GM12878 (cell line): ENCODE results near the gene ETF1. TPM values are rescaled to one million over a fixed set of nuclear protein-coding genes. Genes with fewer than 3 reads are reported as not detected.

Experiments
- ATAC-seq: fragments of 200-7000 bp; cut with Tn5 transposase; 3 replicates; pipeline ENCODE4 v1.9.1; 2020; ENCODE audit warnings: mild to moderate bottlenecking, moderate library complexity
- BruUV-seq: library from RNA; stranded (reverse); fragments of 400-500 nt; replicated peaks from 2 replicates; lab custom pipeline; 2021; lab: Mats Ljungman, UMichigan
- CTCF ChIA-PET: fragments of 300-600 bp; sonication (Branson Sonifier 250); formaldehyde crosslinking; extraction: SDS; loops from one replicate; lab custom pipeline; 2021; ENCODE audit warnings: inconsistent platforms; lab: Yijun Ruan, JAX
- POLR2A ChIA-PET: fragments of 350-600 bp; formaldehyde crosslinking; extraction: SDS; loops from one replicate; lab custom pipeline; 2021; ENCODE audit warnings: inconsistent platforms; lab: Charles Lee
- RAD21 ChIA-PET: fragments of 300-600 bp; sonication (Branson Sonifier 250); formaldehyde crosslinking; loops from one replicate; lab custom pipeline; 2023; ENCODE audit warnings: antibody characterized with exemption; ENCODE audit not compliant: unreplicated experiment; lab: Charles Lee
- SMC1A ChIA-PET: fragments of 300-600 bp; sonication (Branson Sonifier 250); formaldehyde crosslinking; loops from one replicate; lab custom pipeline; 2023; ENCODE audit not compliant: unreplicated experiment, uncharacterized antibody; lab: Charles Lee
- DNase-seq: peaks from one replicate; pipeline ENCODE4 v3.0.0-alpha.2; 2011; ENCODE audit warnings: low read depth, low spot score
- FAIRE-seq: peaks from 3 replicates; lab custom pipeline; 2011; peaks lifted over from hg19 to GRCh38; lab: Jason Lieb, UNC
- H2AFZ ChIP-seq: 2 replicates; pipeline ENCODE4 v1.6.0; 2011; ENCODE audit warnings: low read depth, low read length, control low read depth; ENCODE audit not compliant: control insufficient read depth
- H3K27ac ChIP-seq: 2 replicates; pipeline ENCODE4 v1.5.1; 2011; ENCODE audit warnings: control low read depth; ENCODE audit not compliant: control insufficient read depth, insufficient read depth
- H3K27me3 ChIP-seq, 2 experiments: replicated peaks in 1 of 2; 2 replicates each; pipeline versions ENCODE4 v1.6.0 to v1.6.1; 2011; ENCODE audit warnings: low read length in 1 of 2; ENCODE audit not compliant: control insufficient read depth in 2 of 2, insufficient read depth in 2 of 2
- H3K36me3 ChIP-seq, 2 experiments: 2 replicates each; pipeline ENCODE4 v1.5.1; 2011; ENCODE audit warnings: low read length in 1 of 2; ENCODE audit not compliant: control insufficient read depth in 2 of 2, insufficient read depth in 2 of 2
- H3K4me1 ChIP-seq: 2 replicates; pipeline ENCODE4 v1.6.1; 2011; ENCODE audit warnings: mild to moderate bottlenecking, low read length, moderate library complexity, mixed read lengths; ENCODE audit not compliant: control insufficient read depth, insufficient read depth
- H3K4me2 ChIP-seq: 2 replicates; pipeline ENCODE4 v1.6.0; 2011; ENCODE audit warnings: control low read depth; ENCODE audit not compliant: control insufficient read depth, insufficient read depth
- H3K4me3 ChIP-seq: fragments of 200-600 bp; sonication (generic); 2 replicates; pipeline ENCODE4 v1.5.1; 2016
- H3K79me2 ChIP-seq: 2 replicates; pipeline ENCODE4 v1.6.0; 2011; ENCODE audit warnings: low read length; ENCODE audit not compliant: control insufficient read depth, insufficient read depth
- H3K9ac ChIP-seq: 2 replicates; pipeline ENCODE4 v1.8.0; 2011; ENCODE audit warnings: low read length, control low read depth, mixed read lengths; ENCODE audit not compliant: control insufficient read depth, insufficient read depth
- H3K9me3 ChIP-seq: replicated peaks from 3 replicates; pipeline ENCODE4 v1.5.1; 2011; ENCODE audit warnings: mild to moderate bottlenecking, low read length; ENCODE audit not compliant: control insufficient read depth, insufficient read depth
- H4K20me1 ChIP-seq: 2 replicates; pipeline ENCODE4 v1.6.0; 2011; ENCODE audit not compliant: control insufficient read depth, insufficient read depth
- POLR2AphosphoS5 ChIP-seq: IDR thresholded peaks from 2 replicates; pipeline ENCODE4 v1.6.1; 2011; ENCODE audit warnings: mild to moderate bottlenecking, low read length, inconsistent platforms
- WGBS: methylation state at CpG from one replicate; pipeline ENCODE4 v1.1.6; 2016; ENCODE audit warnings: low lambda C conversion rate; ENCODE audit not compliant: insufficient replicate concordance, insufficient coverage; ENCODE audit errors: missing lambda C conversion rate; 5-methylcytosine and 5-hydroxymethylcytosine counted together
- in situ Hi-C: fragments of 300-500 bp; cut with MboI; formaldehyde crosslinking; loops from 9 replicates; pipeline ENCODE4 v1.14.3; 2018; ENCODE audit warnings: mixed read lengths
- intact Hi-C: fragments of 100-400 bp; cut with micrococcal nuclease; formaldehyde crosslinking; loops from one replicate; pipeline ENCODE4 v1.14.2; 2022; ENCODE audit not compliant: unreplicated experiment
- polyA plus RNA-seq, 11 experiments: library from polyadenylated mRNA; depleted of rRNA in 4 of 11; unstranded in 6 of 11; stranded (reverse) in 5 of 11; fragments of >200 nt; fragmentation: Nextera tagmentation in 4 of 11; fragmentation: Illumina TruSeq in 1 of 11; extraction: Ambion mirVana in 4 of 11; extraction: Trizol in 1 of 11; gene quantifications; 1 replicate in 1 of 11; 2 replicates in 10 of 11; pipeline versions ENCODE4 v1.2.1 to v1.2.3, GENCODE V29; 2011 to 2016; ENCODE audit warnings: inconsistent platforms in 2 of 11, missing spikeins in 2 of 11, low read depth in 1 of 11
- total RNA-seq, 4 experiments: library from RNA; depleted of rRNA in 3 of 4; stranded (reverse); fragments of >200 nt in 3 of 4; fragmentation: Illumina TruSeq in 1 of 4; extraction: Trizol in 1 of 4; gene quantifications; 2 replicates each; pipeline versions ENCODE4 v1.2.1 to v1.2.3, GENCODE V29; 2013 to 2021
- TF ChIP-seq, protein P1 (sequence below): fragments of 450-650 bp; IDR thresholded peaks from 2 replicates; pipeline ENCODE4 v1.6.1; 2018; ENCODE audit warnings: borderline replicate concordance, mild to moderate bottlenecking; ENCODE audit not compliant: partially characterized antibody
- TF ChIP-seq, protein P2 (sequence below), 3 experiments: IDR thresholded peaks in 2 of 3; conservative IDR thresholded peaks in 1 of 3; 2 replicates each; pipeline ENCODE4 v1.5.1; 2011; ENCODE audit warnings: low read depth in 3 of 3, low read length in 3 of 3, mild to moderate bottlenecking in 3 of 3, control low read depth in 2 of 3, moderate library complexity in 2 of 3, inconsistent platforms in 1 of 3, mixed read lengths in 1 of 3; ENCODE audit not compliant: control insufficient read depth in 2 of 3, insufficient read depth in 1 of 3; ENCODE audit errors: extremely low read depth in 1 of 3

The ETF1 gene
- total and polyA plus RNA-seq, 10 of the 15 experiments (the other 5 are each of a cell fraction or from before 2014, with no cell fraction given) = 29.8 to 145 (median 108) TPM

DNA sequence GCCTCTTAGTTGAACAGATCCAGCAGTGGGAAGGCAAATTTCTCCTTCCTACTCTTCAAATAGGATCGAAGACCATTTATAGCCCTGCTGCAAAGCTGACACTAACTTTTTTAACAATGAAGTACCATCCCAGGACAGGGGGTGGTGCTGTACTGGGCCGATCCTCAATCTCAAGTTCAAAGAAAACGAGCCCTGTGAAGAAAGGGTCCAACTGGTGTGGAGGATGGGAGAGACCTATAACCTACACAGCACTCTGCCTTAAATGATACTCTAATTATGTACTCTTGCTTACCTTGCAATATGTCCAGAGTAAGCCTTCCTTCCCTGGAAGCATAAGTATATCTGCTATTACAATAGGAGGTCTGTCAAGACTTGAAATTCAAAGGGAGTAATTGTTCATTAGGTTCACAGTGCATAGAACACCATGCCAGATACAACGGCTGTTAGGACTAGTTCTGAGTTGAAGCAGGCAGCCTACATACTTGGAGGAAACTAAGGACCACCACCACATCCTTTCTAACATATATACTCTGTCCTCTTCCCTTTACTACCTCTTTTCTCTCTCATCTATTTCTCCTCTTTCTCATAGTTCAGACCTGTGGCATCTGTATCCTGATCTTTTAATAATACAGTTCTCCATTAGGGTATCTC lies 6.2 kb downstream of the ETF1 start:
- no peak for DNase-seq
- in situ Hi-C loops (no loop called here), intact Hi-C loops (no loop called here)
- Histone ChIP-seq H3K4me3 (no peak overlapping the region), H3K79me2 (peaks cover 82% of the 10 kb centered on the region), H3K27ac (no peak overlapping the region), H3K27me3 (no peaks in the 10 kb centered on the region), H3K9ac (no peak overlapping the region), H3K9me3 (no peaks in the 10 kb centered on the region), H3K4me2 (no peak overlapping the region), H3K36me3 (peaks cover 1 to 4% of the 10 kb centered on the region in 2 experiments; a peak in 3 of 4 replicates), H3K4me1 (peaks cover 15% of the 10 kb centered on the region), H4K20me1 (no peaks in the 10 kb centered on the region), H2AFZ (no peak overlapping the region)
- ChIA-PET CTCF (interaction anchor here (0.6 to 2.1 kb wide), 4 partner anchors 10 to 87 kb away, joined by 3 to 6 read pairs (median 4); no protein-coding TSS in a partner anchor), SMC1A (interaction anchor here (0.6 kb wide), 2 partner anchors 44 to 96 kb away, joined by 3 read pairs; no protein-coding TSS in a partner anchor), POLR2A (no interaction called here), RAD21 (no interaction called here)
- FAIRE-seq = no peak
- peak; percentile 51; the same call in 1 of the 2 replicates for TF ChIP-seq POLR2AphosphoS5
- TF ChIP-seq, protein P1, sequence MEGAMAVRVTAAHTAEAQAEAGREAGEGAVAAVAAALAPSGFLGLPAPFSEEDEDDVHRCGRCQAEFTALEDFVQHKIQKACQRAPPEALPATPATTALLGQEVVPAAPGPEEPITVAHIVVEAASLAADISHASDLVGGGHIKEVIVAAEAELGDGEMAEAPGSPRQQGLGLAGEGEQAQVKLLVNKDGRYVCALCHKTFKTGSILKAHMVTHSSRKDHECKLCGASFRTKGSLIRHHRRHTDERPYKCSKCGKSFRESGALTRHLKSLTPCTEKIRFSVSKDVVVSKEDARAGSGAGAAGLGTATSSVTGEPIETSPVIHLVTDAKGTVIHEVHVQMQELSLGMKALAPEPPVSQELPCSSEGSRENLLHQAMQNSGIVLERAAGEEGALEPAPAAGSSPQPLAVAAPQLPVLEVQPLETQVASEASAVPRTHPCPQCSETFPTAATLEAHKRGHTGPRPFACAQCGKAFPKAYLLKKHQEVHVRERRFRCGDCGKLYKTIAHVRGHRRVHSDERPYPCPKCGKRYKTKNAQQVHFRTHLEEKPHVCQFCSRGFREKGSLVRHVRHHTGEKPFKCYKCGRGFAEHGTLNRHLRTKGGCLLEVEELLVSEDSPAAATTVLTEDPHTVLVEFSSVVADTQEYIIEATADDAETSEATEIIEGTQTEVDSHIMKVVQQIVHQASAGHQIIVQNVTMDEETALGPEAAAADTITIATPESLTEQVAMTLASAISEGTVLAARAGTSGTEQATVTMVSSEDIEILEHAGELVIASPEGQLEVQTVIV = no peak
- TF ChIP-seq, protein P2, sequence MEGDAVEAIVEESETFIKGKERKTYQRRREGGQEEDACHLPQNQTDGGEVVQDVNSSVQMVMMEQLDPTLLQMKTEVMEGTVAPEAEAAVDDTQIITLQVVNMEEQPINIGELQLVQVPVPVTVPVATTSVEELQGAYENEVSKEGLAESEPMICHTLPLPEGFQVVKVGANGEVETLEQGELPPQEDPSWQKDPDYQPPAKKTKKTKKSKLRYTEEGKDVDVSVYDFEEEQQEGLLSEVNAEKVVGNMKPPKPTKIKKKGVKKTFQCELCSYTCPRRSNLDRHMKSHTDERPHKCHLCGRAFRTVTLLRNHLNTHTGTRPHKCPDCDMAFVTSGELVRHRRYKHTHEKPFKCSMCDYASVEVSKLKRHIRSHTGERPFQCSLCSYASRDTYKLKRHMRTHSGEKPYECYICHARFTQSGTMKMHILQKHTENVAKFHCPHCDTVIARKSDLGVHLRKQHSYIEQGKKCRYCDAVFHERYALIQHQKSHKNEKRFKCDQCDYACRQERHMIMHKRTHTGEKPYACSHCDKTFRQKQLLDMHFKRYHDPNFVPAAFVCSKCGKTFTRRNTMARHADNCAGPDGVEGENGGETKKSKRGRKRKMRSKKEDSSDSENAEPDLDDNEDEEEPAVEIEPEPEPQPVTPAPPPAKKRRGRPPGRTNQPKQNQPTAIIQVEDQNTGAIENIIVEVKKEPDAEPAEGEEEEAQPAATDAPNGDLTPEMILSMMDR (IDR thresholded peaks at IDR 0.05 in 2 of 3, conservative IDR thresholded peaks at IDR 0.05 in 1 of 3; ENCODE audit: control insufficient read depth in 2 of 3, extremely low read depth in 1 of 3, insufficient read depth in 1 of 3, low read depth in 3 of 3, low read length in 3 of 3) = peak; percentile 4 to 32 (median 27); a peak in 2 of 6 replicates
- BruUV-seq = no TSS peak
- peak; percentile 65 for ATAC-seq
- 83% methylated on average over 4 of the region's 4 CpGs for WGBS
